Neutrophil (primary cell): ENCODE measurements around the gene IMPA2.

Experiments
- H3K27ac ChIP-seq: fragments of 200-600 bp; sonication (generic); 2 replicates; pipeline ENCODE4 v1.5.1; 2016; ENCODE audit warnings: mild to moderate bottlenecking, moderate library complexity
- H3K27me3 ChIP-seq: fragments of 200-600 bp; sonication (generic); 2 replicates; pipeline ENCODE4 v1.6.0; 2016; ENCODE audit warnings: mild to moderate bottlenecking
- H3K36me3 ChIP-seq: fragments of 200-600 bp; sonication (generic); 2 replicates; pipeline ENCODE4 v1.5.1; 2017
- H3K4me1 ChIP-seq, 2 experiments: fragments of 200-600 bp in 1 of 2; sonication (generic) in 1 of 2; 1 replicate in 1 of 2; 2 replicates in 1 of 2; pipeline versions ENCODE4 v1.5.1 to v1.6.1; 2013 to 2016; ENCODE audit warnings: low read depth in 1 of 2, low read length in 1 of 2, mild to moderate bottlenecking in 1 of 2, moderate library complexity in 1 of 2; ENCODE audit not compliant: control insufficient read depth in 1 of 2, insufficient read depth in 1 of 2
- H3K4me3 ChIP-seq, 2 experiments: fragments of 200-600 bp in 1 of 2; sonication (generic) in 1 of 2; 1 replicate in 1 of 2; 2 replicates in 1 of 2; pipeline ENCODE4 v1.5.1; 2013 to 2016; ENCODE audit warnings: low read depth in 1 of 2, low read length in 1 of 2, mild to moderate bottlenecking in 1 of 2, moderate library complexity in 1 of 2
- H3K9me3 ChIP-seq: fragments of 200-600 bp; sonication (generic); 2 replicates; pipeline ENCODE4 v1.5.1; 2016
- TF ChIP-seq, protein P1 (sequence below): fragments of 200-600 bp; sonication (generic); IDR thresholded peaks from 2 replicates; pipeline ENCODE4 v1.5.1; 2016; ENCODE audit warnings: antibody characterized with exemption

The IMPA2 gene

DNA sequence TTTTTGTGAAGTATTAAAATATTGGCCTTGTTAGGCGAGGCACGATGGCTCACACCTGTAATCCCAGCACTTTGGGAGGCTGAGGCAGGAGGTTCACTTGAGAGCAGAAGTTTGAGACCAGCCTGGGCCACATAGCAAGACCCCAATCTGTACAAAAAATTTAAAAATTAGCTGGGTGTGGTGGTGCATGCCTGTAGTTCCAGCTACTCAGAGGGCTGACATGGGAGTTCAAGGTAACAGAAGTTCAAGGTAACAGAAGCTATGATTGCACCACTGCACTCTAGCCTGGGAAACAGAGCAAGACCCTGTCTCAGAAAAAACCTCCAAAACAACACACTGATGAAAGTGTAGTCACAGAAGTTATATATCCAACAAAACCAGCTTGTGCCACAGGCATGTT is 39.8 kb downstream of the IMPA2 start:
- Histone ChIP-seq H3K4me3 (no peak overlapping the region), H3K4me1 (no peaks in the 10 kb centered on the region), H3K27me3 (no peaks in the 10 kb centered on the region), H3K36me3 (peaks cover 87% of the 10 kb centered on the region), H3K27ac (no peak overlapping the region), H3K9me3 (no peaks in the 10 kb centered on the region)
- TF ChIP-seq, protein P1, sequence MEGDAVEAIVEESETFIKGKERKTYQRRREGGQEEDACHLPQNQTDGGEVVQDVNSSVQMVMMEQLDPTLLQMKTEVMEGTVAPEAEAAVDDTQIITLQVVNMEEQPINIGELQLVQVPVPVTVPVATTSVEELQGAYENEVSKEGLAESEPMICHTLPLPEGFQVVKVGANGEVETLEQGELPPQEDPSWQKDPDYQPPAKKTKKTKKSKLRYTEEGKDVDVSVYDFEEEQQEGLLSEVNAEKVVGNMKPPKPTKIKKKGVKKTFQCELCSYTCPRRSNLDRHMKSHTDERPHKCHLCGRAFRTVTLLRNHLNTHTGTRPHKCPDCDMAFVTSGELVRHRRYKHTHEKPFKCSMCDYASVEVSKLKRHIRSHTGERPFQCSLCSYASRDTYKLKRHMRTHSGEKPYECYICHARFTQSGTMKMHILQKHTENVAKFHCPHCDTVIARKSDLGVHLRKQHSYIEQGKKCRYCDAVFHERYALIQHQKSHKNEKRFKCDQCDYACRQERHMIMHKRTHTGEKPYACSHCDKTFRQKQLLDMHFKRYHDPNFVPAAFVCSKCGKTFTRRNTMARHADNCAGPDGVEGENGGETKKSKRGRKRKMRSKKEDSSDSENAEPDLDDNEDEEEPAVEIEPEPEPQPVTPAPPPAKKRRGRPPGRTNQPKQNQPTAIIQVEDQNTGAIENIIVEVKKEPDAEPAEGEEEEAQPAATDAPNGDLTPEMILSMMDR: no peak

DNA sequence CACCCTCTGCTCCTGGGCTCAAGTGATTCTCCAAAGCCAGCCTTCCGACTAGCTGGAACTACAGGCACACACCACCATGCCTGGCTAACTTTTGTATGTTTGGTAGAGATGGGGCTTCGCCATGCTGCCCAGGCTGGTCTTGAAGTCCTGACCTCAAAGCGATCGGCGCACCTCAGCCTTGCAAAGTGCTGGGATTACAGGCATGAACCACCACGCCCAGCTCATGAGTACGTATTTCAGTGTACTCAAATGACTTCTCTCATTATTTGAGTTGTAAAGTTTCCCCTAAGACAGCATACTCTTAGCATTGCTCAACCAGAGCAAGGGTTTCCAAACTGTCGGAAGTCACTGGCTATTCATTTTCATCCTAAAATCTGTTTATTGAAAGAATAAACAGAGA is 40.3 kb downstream of the IMPA2 start:
- no peaks in the 10 kb centered on the region for H3K27me3 ChIP-seq
- TF ChIP-seq, protein P1: no peak
- H3K9me3 ChIP-seq: no peaks in the 10 kb centered on the region
- peaks cover 87% of the 10 kb centered on the region for H3K36me3 ChIP-seq
- H3K4me1 ChIP-seq: no peaks in the 10 kb centered on the region
- H3K27ac ChIP-seq: no peak overlapping the region
- H3K4me3 ChIP-seq: no peak overlapping the region

DNA sequence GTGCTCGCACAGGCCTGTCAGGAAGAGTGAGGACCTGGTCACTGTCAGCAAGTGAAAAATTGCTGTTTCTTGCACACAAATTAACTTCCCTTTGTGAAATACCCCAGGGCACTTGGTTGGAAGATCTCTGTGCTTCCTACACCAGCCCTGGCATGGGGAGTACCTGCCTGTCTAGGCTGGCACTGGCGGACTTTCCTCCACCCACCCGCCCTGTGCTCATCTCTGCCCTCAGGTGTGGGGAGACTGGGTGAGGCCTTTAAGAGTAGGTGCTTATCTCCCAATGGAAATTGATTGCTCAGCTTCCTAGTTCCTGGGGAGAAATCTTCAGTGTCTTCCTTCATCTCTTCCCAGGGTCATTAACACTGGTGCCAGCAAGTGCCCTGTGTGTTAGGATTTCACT is 42.1 kb downstream of the IMPA2 start:
- Histone ChIP-seq H3K4me1 (no peaks in the 10 kb centered on the region), H3K9me3 (no peaks in the 10 kb centered on the region), H3K36me3 (peaks cover 86% of the 10 kb centered on the region), H3K4me3 (no peak overlapping the region), H3K27ac (no peak overlapping the region), H3K27me3 (no peaks in the 10 kb centered on the region)
- TF ChIP-seq, protein P1: no peak

DNA sequence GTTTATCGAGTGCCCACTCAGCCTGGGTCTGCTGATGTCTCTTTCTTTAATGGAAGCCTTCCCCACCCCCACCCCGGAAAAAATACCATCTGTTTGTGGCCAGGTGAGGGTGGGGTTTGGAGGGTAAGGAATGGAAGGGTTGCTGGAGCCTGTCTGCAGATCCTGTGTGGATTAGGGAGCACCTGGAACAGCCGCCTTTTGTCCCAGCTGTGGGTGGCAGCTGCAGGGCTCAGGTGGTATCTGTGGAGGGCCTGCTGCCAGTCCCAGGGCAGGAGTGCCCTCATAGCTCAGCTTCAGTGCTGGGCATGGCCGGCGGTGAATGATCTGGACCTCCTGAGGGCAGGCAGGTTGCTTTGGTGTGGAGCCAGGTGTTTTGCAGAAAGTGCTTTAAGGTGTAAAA is 45.3 kb downstream of the IMPA2 start:
- no peak overlapping the region for H3K4me3 ChIP-seq

DNA sequence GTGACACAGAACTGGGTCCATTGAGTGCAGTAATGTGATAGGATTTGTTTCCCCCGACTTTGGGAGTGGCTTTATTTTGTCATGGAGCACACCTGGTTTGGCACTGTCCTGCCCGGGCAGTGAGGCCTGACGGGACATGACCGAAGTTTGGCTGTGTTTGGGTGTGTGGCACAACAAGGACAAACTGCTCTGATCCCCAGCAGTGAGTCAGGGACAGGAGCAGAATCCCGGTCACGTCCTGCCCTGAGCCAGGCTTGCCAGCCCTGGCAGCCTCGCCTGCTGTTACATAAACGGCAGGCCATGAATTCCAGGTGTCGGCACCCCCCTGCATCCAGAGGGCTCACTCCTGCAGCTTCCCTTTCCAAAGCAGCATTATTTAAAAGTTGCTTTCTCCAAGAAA is 45.7 kb downstream of the IMPA2 start:
- H3K27me3 ChIP-seq: no peaks in the 10 kb centered on the region
- H3K4me3 ChIP-seq: no peak overlapping the region
- TF ChIP-seq, protein P1: no peak
- H3K27ac ChIP-seq: no peak overlapping the region
- H3K9me3 ChIP-seq: no peaks in the 10 kb centered on the region
- H3K4me1 ChIP-seq: no peaks in the 10 kb centered on the region
- peaks cover 92% of the 10 kb centered on the region for H3K36me3 ChIP-seq

More for the DNA sequence above, 45.3 kb downstream of the IMPA2 start:
- Histone ChIP-seq H3K27me3 (no peaks in the 10 kb centered on the region), H3K4me1 (no peaks in the 10 kb centered on the region), H3K9me3 (no peaks in the 10 kb centered on the region), H3K27ac (no peak overlapping the region), H3K36me3 (peaks cover 92% of the 10 kb centered on the region)
- TF ChIP-seq, protein P1: no peak

DNA sequence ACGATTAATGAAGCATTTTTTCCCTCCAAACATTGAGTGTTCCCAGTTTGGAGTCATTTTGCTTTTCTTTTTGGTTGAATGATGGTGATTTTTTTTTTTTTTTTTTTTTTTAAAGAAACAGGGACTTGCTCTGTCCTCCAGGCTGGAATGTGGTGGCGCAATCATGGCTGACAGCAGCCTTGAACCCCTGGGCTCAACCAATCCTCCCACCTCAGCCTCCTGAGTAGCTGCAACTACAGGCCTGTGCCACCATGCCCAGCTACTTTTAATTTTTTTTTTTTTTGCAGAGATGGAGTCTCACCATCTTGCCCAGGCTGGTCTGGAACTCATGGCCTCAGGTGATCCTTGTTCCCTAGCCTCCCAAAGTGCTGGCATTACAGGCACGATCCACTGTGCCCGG is 46.2 kb downstream of the IMPA2 start:
- Histone ChIP-seq H3K36me3 (peaks cover 94% of the 10 kb centered on the region), H3K27me3 (no peaks in the 10 kb centered on the region), H3K4me1 (no peaks in the 10 kb centered on the region), H3K4me3 (no peak overlapping the region), H3K9me3 (no peaks in the 10 kb centered on the region), H3K27ac (no peak overlapping the region)
- TF ChIP-seq, protein P1: no peak
